ENCODE data around the gene LINGO1. TPM values are rescaled to one million over a fixed set of nuclear protein-coding genes. Genes with fewer than 3 reads are reported as not detected.

The LINGO1 gene
- total RNA-seq, 1 donor from 2014 or later, result 1.6 TPM

- peak; percentile 96 for DNase-seq (ENCODE audit: low spot score)
Measured at GRCh38 chr15:77633134-77633912, 611 bp upstream of the LINGO1 start.

GRCh38 chr15:77631745-77632533 lies 773 bp downstream of the LINGO1 start:
- no peak for DNase-seq (ENCODE audit: low spot score)

GRCh38 chr15:77630956-77631744 lies 1.6 kb downstream of the LINGO1 start:
- no peak for DNase-seq (ENCODE audit: low spot score)

GRCh38 chr15:77630056-77630455 lies 2.7 kb downstream of the LINGO1 start:
- no peak for DNase-seq (ENCODE audit: low spot score)

- DNase-seq (ENCODE audit: low spot score), result no peak
Measured at GRCh38 chr15:77629070-77630030, 3.4 kb downstream of the LINGO1 start.

- no peak for DNase-seq (ENCODE audit: low spot score)
Measured at GRCh38 chr15:77628010-77628409, 4.7 kb downstream of the LINGO1 start.

- DNase-seq (ENCODE audit: low spot score), result no peak
Measured at GRCh38 chr15:77627581-77627980, 5.1 kb downstream of the LINGO1 start.

GRCh38 chr15:77627067-77627466 lies 5.6 kb downstream of the LINGO1 start:
- DNase-seq (ENCODE audit: low spot score), result no peak

- DNase-seq (ENCODE audit: low spot score), result no peak
Measured at GRCh38 chr15:77626002-77626401, 6.7 kb downstream of the LINGO1 start.

- no peak for DNase-seq (ENCODE audit: low spot score)
Measured at GRCh38 chr15:77625376-77625775, 7.3 kb downstream of the LINGO1 start.

GRCh38 chr15:77624868-77625267 lies 7.8 kb downstream of the LINGO1 start:
- no peak for DNase-seq (ENCODE audit: low spot score)

GRCh38 chr15:77623755-77624524 lies 8.8 kb downstream of the LINGO1 start:
- no peak for DNase-seq (ENCODE audit: low spot score)

GRCh38 chr15:77622934-77623754 lies 9.6 kb downstream of the LINGO1 start:
- no peak for DNase-seq (ENCODE audit: low spot score)

- no peak for DNase-seq (ENCODE audit: low spot score)
Measured at GRCh38 chr15:77622209-77622933, 10.3 kb downstream of the LINGO1 start.

- DNase-seq (ENCODE audit: low spot score), result no peak
Measured at GRCh38 chr15:77621847-77622208, 10.9 kb downstream of the LINGO1 start.

GRCh38 chr15:77620960-77621647 lies 11.6 kb downstream of the LINGO1 start:
- no peak for DNase-seq (ENCODE audit: low spot score)

- no peak for DNase-seq (ENCODE audit: low spot score)
Measured at GRCh38 chr15:77620297-77620696, 12.4 kb downstream of the LINGO1 start.

GRCh38 chr15:77619883-77620282 lies 12.8 kb downstream of the LINGO1 start:
- no peak for DNase-seq (ENCODE audit: low spot score)
